22Rv1 (cell line): Measurements from ENCODE around the gene MARK1.

Source experiments
- H3K27ac ChIP-seq: fragments of 450-650 bp; 2 replicates; pipeline ENCODE4 v1.5.1; 2017
- ZFX ChIP-seq: fragments of 450-650 bp; IDR thresholded peaks from 2 replicates; pipeline ENCODE4 v1.6.1; 2017; ENCODE audit warnings: antibody characterized with exemption, borderline replicate concordance
- TF ChIP-seq, protein P1 (sequence below): fragments of 450-650 bp; IDR thresholded peaks from 2 replicates; pipeline ENCODE4 v1.5.1; 2017; ENCODE audit warnings: mild to moderate bottlenecking

The MARK1 gene

DNA sequence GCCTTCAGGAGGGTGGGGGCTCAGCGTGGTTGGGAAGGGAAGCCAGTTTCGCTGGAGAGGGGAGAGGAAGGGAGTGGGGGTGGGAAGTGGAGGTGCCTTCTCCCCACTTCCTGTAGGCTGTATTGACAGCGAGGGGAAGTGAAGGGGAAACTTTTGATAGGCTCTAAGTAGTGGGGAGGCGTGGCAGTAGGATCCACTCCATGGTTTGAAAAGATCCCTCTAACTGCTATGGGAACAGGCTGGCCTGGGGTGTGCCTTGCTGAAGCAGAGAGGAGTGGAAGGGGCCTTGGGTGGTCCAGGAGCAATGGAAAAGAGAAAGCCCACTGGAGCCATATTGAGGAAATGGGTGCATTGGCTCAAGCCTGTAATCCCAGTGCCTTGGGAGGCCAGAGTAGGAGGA lies 182.4 kb downstream of the MARK1 start:
- no peak overlapping the region for H3K27ac ChIP-seq
- no peak for TF ChIP-seq ZFX
- TF ChIP-seq, protein P1, sequence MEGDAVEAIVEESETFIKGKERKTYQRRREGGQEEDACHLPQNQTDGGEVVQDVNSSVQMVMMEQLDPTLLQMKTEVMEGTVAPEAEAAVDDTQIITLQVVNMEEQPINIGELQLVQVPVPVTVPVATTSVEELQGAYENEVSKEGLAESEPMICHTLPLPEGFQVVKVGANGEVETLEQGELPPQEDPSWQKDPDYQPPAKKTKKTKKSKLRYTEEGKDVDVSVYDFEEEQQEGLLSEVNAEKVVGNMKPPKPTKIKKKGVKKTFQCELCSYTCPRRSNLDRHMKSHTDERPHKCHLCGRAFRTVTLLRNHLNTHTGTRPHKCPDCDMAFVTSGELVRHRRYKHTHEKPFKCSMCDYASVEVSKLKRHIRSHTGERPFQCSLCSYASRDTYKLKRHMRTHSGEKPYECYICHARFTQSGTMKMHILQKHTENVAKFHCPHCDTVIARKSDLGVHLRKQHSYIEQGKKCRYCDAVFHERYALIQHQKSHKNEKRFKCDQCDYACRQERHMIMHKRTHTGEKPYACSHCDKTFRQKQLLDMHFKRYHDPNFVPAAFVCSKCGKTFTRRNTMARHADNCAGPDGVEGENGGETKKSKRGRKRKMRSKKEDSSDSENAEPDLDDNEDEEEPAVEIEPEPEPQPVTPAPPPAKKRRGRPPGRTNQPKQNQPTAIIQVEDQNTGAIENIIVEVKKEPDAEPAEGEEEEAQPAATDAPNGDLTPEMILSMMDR, result no peak

DNA sequence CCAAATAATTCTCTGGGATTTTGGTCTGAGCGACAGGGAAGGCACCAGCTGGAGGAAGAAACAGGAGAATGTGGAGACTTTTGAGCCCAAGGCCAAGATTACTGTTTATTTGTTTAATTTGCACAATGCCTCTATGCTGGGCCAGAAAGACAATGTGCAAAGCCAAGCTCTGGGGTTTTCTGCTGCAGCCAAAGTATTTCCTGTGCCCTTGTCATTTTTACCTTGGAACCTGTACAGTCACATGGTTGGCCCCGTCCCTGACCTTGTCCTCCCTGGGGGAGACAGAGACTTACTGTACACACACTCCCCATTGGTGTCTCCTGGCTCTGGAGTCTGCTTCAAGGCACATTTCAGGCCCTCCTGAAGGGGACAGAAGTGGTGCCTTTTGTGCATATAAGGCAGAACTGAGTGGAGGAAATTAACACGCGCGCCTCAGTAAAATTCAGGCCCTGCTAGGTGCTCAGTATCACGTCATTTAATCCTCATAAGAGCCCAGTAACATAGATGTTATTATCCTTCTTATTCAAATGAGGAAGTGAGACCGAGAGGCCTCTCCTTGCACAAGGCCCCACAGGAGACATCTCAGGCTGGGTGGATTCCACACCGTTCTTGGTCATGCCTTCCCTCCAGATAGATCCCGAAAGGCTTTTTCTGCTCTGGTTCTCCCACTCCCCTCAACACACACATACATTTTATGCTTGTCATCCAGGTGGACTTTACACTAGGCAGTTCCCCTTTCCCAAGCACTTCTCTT lies 183.3 kb downstream of the MARK1 start:
- no peak overlapping the region for H3K27ac ChIP-seq
- TF ChIP-seq, protein P1, result no peak
- TF ChIP-seq ZFX, result no peak
